ENCODE results near the gene PHYHD1. TPM values are rescaled to one million over a fixed set of nuclear protein-coding genes. Genes with fewer than 3 reads are reported as not detected.

The PHYHD1 gene
- total and polyA plus RNA-seq, 2 of the 13 experiments (the other 11 are each of a cell fraction or from before 2014, with no cell fraction given) = 10.6 to 25.3 TPM

- no peak for TF ChIP-seq YEATS2 (CRISPR knock-in tag; IDR thresholded peaks at IDR 0.05; ENCODE audit: borderline replicate concordance)
- no peak for TF ChIP-seq EED (CRISPR knock-in tag; IDR thresholded peaks at IDR 0.05)
- TF ChIP-seq PLSCR1 (CRISPR knock-in tag; IDR thresholded peaks at IDR 0.05; ENCODE audit: borderline replicate concordance) = no peak
- no peak for TF ChIP-seq ZC3H4 (CRISPR knock-in tag; IDR thresholded peaks at IDR 0.05; ENCODE audit: borderline replicate concordance)
- TF ChIP-seq ZNF740 (CRISPR knock-in tag; IDR thresholded peaks at IDR 0.05) = peak; percentile 54; the same call in 1 of the 2 replicates
- TF ChIP-seq ZNF720 (CRISPR knock-in tag; IDR thresholded peaks at IDR 0.05) = no peak
- no peak for TF ChIP-seq ZNF33A (CRISPR knock-in tag; IDR thresholded peaks at IDR 0.05; ENCODE audit: borderline replicate concordance)
- no peak for TF ChIP-seq ARID3A (IDR thresholded peaks at IDR 0.05; ENCODE audit: low read depth, low read length)
- no peak for TF ChIP-seq AKNA (CRISPR knock-in tag; IDR thresholded peaks at IDR 0.05; ENCODE audit: borderline replicate concordance)
- TF ChIP-seq FOSL2 (CRISPR knock-in tag; IDR thresholded peaks at IDR 0.05) = no peak
- no peak for TF ChIP-seq DDIT3 (CRISPR knock-in tag; IDR thresholded peaks at IDR 0.05)
- TF ChIP-seq SRSF4 (IDR thresholded peaks at IDR 0.05; ENCODE audit: low read depth, low read length, poor library complexity, severe bottlenecking) = no peak
- no peak for TF ChIP-seq ZNF33B (CRISPR knock-in tag; IDR thresholded peaks at IDR 0.05)
- no peak for TF ChIP-seq PAWR (CRISPR knock-in tag; IDR thresholded peaks at IDR 0.05; ENCODE audit: borderline replicate concordance)
- TF ChIP-seq ZSCAN31 (CRISPR knock-in tag; IDR thresholded peaks at IDR 0.05; ENCODE audit: low read depth) = no peak; the same call in 1 of the 2 replicates
- TF ChIP-seq ARNT2 (CRISPR knock-in tag; IDR thresholded peaks at IDR 0.05; ENCODE audit: low read depth) = no peak
- TF ChIP-seq ESRRA (CRISPR knock-in tag; IDR thresholded peaks at IDR 0.05; ENCODE audit: low read depth) = no peak; the same call in 1 of the 2 replicates
- TF ChIP-seq TEF (CRISPR knock-in tag; IDR thresholded peaks at IDR 0.05) = no peak
- no peak for TF ChIP-seq MYC (CRISPR knock-in tag; IDR thresholded peaks at IDR 0.05; ENCODE audit: borderline replicate concordance)
- no peak for TF ChIP-seq IRX3 (CRISPR knock-in tag; IDR thresholded peaks at IDR 0.05; ENCODE audit: borderline replicate concordance, low read depth)
- no peak for TF ChIP-seq FOXA3 (CRISPR knock-in tag; IDR thresholded peaks at IDR 0.05)
- TF ChIP-seq HOXA7 (CRISPR knock-in tag; IDR thresholded peaks at IDR 0.05) = no peak
- no peak for TF ChIP-seq RFX5 (IDR thresholded peaks at IDR 0.05; ENCODE audit: low read depth, low read length)
Measured at GRCh38 chr9:128947277-128947526, 26.4 kb downstream of the PHYHD1 start (continued).
